Measurements from ENCODE around the gene PDGFB.

Gene PDGFB

GRCh38 chr22:39244496-39245129 is at the start of gene PDGFB:
PDGFB (minus strand) TSS chr22:39244982; CDS start chr22:39243963, 1,019 bp downstream.
- DNase-seq (ENCODE audit: low spot score), result no peak

GRCh38 chr22:39293766-39294368 is 49.1 kb upstream of the PDGFB start:
- Histone ChIP-seq H3K4me3 (no peak overlapping the region), H3K27ac (no peak overlapping the region)
- DNase-seq (ENCODE audit: low spot score), result no peak
- TF ChIP-seq CTCF (IDR thresholded peaks at IDR 0.05), result no peak

More at GRCh38 chr22:39244496-39245129, at the start of gene PDGFB:
- Histone ChIP-seq H3K27ac (peak within 1 kb of the TSS; percentile 27 to 70), H3K4me3 (peak within 1 kb of the TSS; percentile 75)
- TF ChIP-seq CTCF (IDR thresholded peaks at IDR 0.05), result no peak

GRCh38 chr22:39292561-39293074 is 47.8 kb upstream of the PDGFB start:
- Histone ChIP-seq H3K4me3 (no peak overlapping the region), H3K27ac (peak overlapping the region; percentile 46 to 85)
- DNase-seq (ENCODE audit: low spot score), result peak; percentile 90
- TF ChIP-seq CTCF (IDR thresholded peaks at IDR 0.05), result no peak

GRCh38 chr22:39292031-39292462 is 47.3 kb upstream of the PDGFB start:
- no peak for DNase-seq (ENCODE audit: low spot score)
- no peak for TF ChIP-seq CTCF (IDR thresholded peaks at IDR 0.05)
- peak overlapping the region; percentile 46 to 85 for H3K27ac ChIP-seq
- H3K4me3 ChIP-seq, result no peak overlapping the region

- peak overlapping the region in 1 of 2 donors; percentile 85 for H3K27ac ChIP-seq
- no peak overlapping the region for H3K4me3 ChIP-seq
- no peak for TF ChIP-seq CTCF (IDR thresholded peaks at IDR 0.05)
- no peak for DNase-seq (ENCODE audit: low spot score)
Observed at GRCh38 chr22:39291523-39291922, 46.7 kb upstream of the PDGFB start.

- Histone ChIP-seq H3K4me3 (no peak overlapping the region), H3K27ac (peak overlapping the region in 1 of 2 donors; percentile 85)
- no peak for TF ChIP-seq CTCF (IDR thresholded peaks at IDR 0.05)
- no peak for DNase-seq (ENCODE audit: low spot score)
Observed at GRCh38 chr22:39290724-39291161, 46.0 kb upstream of the PDGFB start.

All from coronary artery (tissue), 2 donors.